ENCODE results near the gene BBX. TPM values are rescaled to one million over a fixed set of nuclear protein-coding genes. Genes with fewer than 3 reads are reported as not detected.

The BBX gene
- total RNA-seq, 2 donors from 2014 or later: 57.4 to 74.5 TPM

DNA sequence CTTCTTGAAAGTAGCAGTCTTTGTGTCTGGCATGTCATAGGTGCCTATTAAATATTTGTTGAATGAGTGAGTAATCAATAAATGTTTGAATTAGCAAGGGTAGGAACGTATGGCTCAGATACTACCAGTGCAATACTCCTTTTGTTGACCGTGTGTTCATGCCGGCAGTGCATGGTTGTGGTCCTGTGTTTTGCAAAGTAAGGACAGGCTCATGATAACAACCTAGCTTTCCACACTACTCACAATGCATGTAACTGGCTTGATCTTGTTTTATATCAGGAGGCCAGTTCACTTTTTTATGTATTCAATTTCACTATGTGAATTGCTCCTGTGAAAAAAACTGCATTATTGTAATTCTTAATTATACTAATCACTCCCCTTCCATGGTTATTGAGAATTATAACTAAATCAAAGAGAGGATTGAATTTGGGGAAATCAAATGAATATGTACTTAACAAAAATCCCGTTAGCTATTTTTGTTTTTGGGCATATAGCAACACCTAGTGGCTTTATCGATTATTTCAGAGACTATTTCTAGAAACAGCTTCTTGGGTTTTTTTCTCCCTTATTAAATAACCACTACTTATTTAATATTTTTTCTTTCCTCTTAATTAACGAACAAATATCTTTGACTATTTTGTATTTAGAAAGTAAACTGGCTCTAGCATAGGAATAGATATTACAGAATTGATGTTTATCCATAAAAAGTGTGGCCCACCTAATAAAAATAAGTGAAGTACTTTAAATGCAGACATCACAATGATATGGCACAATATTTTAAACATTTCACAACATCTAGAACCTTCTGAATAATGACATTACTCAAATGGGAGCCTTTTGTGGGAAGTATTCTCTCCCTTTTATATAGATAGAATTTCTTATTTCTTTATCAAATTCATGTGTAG, 218.5 kb downstream of the BBX start:
- Histone ChIP-seq H3K27ac (no peak overlapping the region), H3K4me1 (ENCODE audit: control insufficient read depth in 1 of 2, low read depth in 2 of 2) (no peaks in the 10 kb centered on the region), H3K36me3 (no peaks in the 10 kb centered on the region), H3K9me3 (no peaks in the 10 kb centered on the region), H3K27me3 (replicated peaks; ENCODE audit: insufficient read depth) (no peaks in the 10 kb centered on the region), H3K4me3 (no peak overlapping the region)
- DNase-seq (ENCODE audit: low spot score) (no peak), ATAC-seq (ENCODE audit: insufficient number of reproducible peaks, low FRiP score, low read depth) (no peak)
- TF ChIP-seq CTCF (IDR thresholded peaks at IDR 0.05): peak; percentile 62

- Histone ChIP-seq H3K36me3 (no peaks in the 10 kb centered on the region), H3K27ac (no peak overlapping the region), H3K27me3 (replicated peaks; ENCODE audit: insufficient read depth) (no peaks in the 10 kb centered on the region), H3K4me3 (no peak overlapping the region), H3K4me1 (ENCODE audit: control insufficient read depth in 1 of 2, low read depth in 2 of 2) (no peaks in the 10 kb centered on the region), H3K9me3 (no peaks in the 10 kb centered on the region)
- TF ChIP-seq CTCF (IDR thresholded peaks at IDR 0.05): no peak
- DNase-seq (ENCODE audit: low spot score): no peak
- no peak for ATAC-seq (ENCODE audit: insufficient number of reproducible peaks, low FRiP score, low read depth)
These were observed 222.6 kb downstream of the BBX start for GRCh38 chr3:107745354-107745753.

DNA sequence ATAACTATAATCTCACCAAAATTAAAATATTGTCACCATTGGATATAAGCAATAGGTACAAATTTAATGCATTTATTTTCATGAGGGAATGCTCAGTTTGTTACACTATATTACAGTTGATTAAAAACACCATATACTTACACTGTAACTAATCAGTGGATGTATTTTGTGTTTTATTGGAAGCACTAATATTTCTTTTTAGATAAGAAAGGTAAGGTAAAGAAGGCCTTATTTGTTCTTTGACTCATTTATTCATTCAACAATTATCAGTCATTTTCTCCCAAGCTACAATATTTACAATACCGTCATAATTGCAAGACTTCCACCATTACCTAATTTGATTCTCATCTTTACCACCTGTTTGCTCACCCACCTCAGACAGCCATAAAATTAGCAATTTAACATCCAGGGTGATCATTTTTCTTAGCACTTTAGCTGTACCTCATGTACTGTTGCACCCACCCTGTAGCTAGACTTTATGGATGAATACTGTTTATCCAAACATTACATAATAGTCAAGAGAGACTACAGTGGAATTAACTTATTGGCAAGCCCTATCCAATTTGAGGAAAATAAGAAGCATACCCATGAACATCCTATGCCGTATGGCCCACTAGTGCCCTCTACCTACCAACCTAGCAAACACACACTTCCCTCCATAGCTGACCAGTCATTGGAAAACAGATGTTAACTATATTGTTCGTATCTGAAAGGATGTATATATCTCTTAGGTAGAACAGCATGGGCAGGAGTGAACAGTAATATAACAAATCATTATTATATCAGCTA, 229.6 kb downstream of the BBX start:
- H3K27ac ChIP-seq: no peak overlapping the region
- H3K4me1 ChIP-seq (ENCODE audit: control insufficient read depth in 1 of 2, low read depth in 2 of 2): no peaks in the 10 kb centered on the region
- DNase-seq (ENCODE audit: low spot score) (no peak), ATAC-seq (ENCODE audit: insufficient number of reproducible peaks, low FRiP score, low read depth) (no peak)
- TF ChIP-seq CTCF (IDR thresholded peaks at IDR 0.05): no peak
- H3K4me3 ChIP-seq: no peak overlapping the region
- no peaks in the 10 kb centered on the region for H3K27me3 ChIP-seq (replicated peaks; ENCODE audit: insufficient read depth)
- H3K9me3 ChIP-seq: no peaks in the 10 kb centered on the region
- H3K36me3 ChIP-seq: no peaks in the 10 kb centered on the region

- Histone ChIP-seq H3K36me3 (no peaks in the 10 kb centered on the region), H3K4me1 (ENCODE audit: control insufficient read depth in 1 of 2, low read depth in 2 of 2) (peaks cover 0 to under 1% of the 10 kb centered on the region in 2 donors), H3K9me3 (no peaks in the 10 kb centered on the region), H3K27ac (no peak overlapping the region), H3K4me3 (no peak overlapping the region), H3K27me3 (replicated peaks; ENCODE audit: insufficient read depth) (no peaks in the 10 kb centered on the region)
- no peak for DNase-seq (ENCODE audit: low spot score)
- ATAC-seq (ENCODE audit: insufficient number of reproducible peaks, low FRiP score, low read depth): no peak
- peak; percentile 45 for TF ChIP-seq CTCF (IDR thresholded peaks at IDR 0.05)
These were observed 230.7 kb downstream of the BBX start for GRCh38 chr3:107753494-107753893.

DNA sequence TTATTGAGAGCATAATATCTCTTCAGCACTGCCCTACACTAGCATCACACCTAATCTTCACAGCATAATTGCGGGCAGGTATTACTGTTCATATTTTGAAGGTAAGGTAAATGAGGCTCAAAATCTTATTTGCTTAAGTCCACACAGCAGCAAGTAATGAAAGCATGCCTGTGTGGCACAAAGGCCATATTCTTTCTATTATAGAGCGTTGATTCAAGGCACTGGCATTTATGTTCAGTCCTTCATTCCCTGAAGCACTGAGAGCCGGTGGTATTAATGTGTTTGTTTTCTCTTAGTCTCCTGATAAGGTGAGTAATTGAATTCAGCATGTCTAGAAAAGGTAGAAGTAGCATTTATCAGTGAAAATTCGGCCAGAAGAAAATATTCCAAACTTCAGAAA, 231.2 kb downstream of the BBX start:
- Histone ChIP-seq H3K9me3 (no peaks in the 10 kb centered on the region), H3K4me3 (no peak overlapping the region), H3K27me3 (replicated peaks; ENCODE audit: insufficient read depth) (no peaks in the 10 kb centered on the region), H3K4me1 (ENCODE audit: control insufficient read depth in 1 of 2, low read depth in 2 of 2) (peaks cover 0 to 5% of the 10 kb centered on the region in 2 donors), H3K27ac (no peak overlapping the region), H3K36me3 (no peaks in the 10 kb centered on the region)
- TF ChIP-seq CTCF (IDR thresholded peaks at IDR 0.05): no peak
- no peak for ATAC-seq (ENCODE audit: insufficient number of reproducible peaks, low FRiP score, low read depth)
- no peak for DNase-seq (ENCODE audit: low spot score)

All from thoracic aorta (tissue), 2 donors.